Heart right ventricle (tissue), 16 donors: ENCODE results near the gene PPP1R3C. TPM values are rescaled to one million over a fixed set of nuclear protein-coding genes. Genes with fewer than 3 reads are reported as not detected.

Experiments
- ATAC-seq, 8 donors: fragments of 200-7000 bp; cut with Tn5 transposase; one replicate each; pipeline ENCODE4 v1.9.1; 2020; ENCODE audit warnings: mild to moderate bottlenecking in 8 of 8, moderate library complexity in 8 of 8, moderate number of reproducible peaks in 1 of 8
- DNase-seq, 2 donors: peaks; one replicate each; pipeline ENCODE4 v3.0.0-alpha.2; 2020
- H3K27ac ChIP-seq, 10 donors: fragments of 200-600 bp; sonication (generic) in 2 of 10; one replicate each; pipeline versions ENCODE4 v1.5.0 to v1.8.0; 2020 to 2022; ENCODE audit warnings: mild to moderate bottlenecking in 3 of 10
- H3K27me3 ChIP-seq, 7 donors: fragments of 200-600 bp; one replicate each; pipeline ENCODE4 v1.8.0; 2021 to 2022; ENCODE audit warnings: mild to moderate bottlenecking in 2 of 7
- H3K36me3 ChIP-seq, 9 donors: fragments of 200-600 bp; sonication (generic) in 1 of 9; one replicate each; pipeline versions ENCODE4 v1.5.0 to v1.8.0; 2020 to 2022; ENCODE audit warnings: mild to moderate bottlenecking in 2 of 9
- H3K4me1 ChIP-seq, 9 donors: fragments of 200-600 bp; sonication (generic) in 1 of 9; one replicate each; pipeline versions ENCODE4 v1.5.0 to v1.8.0; 2020 to 2022; ENCODE audit warnings: mild to moderate bottlenecking in 4 of 9
- H3K4me3 ChIP-seq, 10 donors: fragments of 200-600 bp; sonication (generic) in 2 of 10; one replicate each; pipeline versions ENCODE4 v1.5.0 to v1.8.0; 2020 to 2022; ENCODE audit warnings: mild to moderate bottlenecking in 7 of 10, moderate library complexity in 2 of 10
- H3K9me3 ChIP-seq, 11 donors: fragments of 200-600 bp in 10 of 11; sonication (generic) in 2 of 11; one replicate each; pipeline versions ENCODE4 v1.5.0 to v1.8.0; 2013 to 2022; ENCODE audit warnings: mild to moderate bottlenecking in 2 of 11, control low read depth in 1 of 11, moderate library complexity in 1 of 11
- WGBS, 2 donors: extraction: QIAGEN DNeasy Blood & Tissue Kit; methylation state at CpG; one replicate each; pipeline ENCODE4 v1.1.7; 2013; ENCODE audit warnings: inconsistent platforms in 1 of 2; 5-methylcytosine and 5-hydroxymethylcytosine counted together
- intact Hi-C, 10 donors: fragments of 100-400 bp; cut with DNase I; formaldehyde crosslinking; loops; one replicate each; pipeline versions ENCODE4 v1.11.1 to v1.14.2; 2022
- polyA plus RNA-seq, 2 donors: library from polyadenylated mRNA; stranded (reverse); fragments of 200-250 nt; gene quantifications; one replicate each; pipeline ENCODE4 v1.2.3, GENCODE V29; 2013
- total RNA-seq, 10 donors: library from RNA; stranded (reverse); fragmentation: NEBNext Ultra II Directional in 3 of 10; extraction: Animal tissue kit (Norgen Biotek cat#: 25700) in 3 of 10; gene quantifications; one replicate each; pipeline versions ENCODE4 v1.2.1 to v1.2.4, GENCODE V29; 2021 to 2023
- TF ChIP-seq, protein P1 (sequence below), 9 donors: fragments of 200-600 bp; sonication (generic) in 2 of 9; IDR thresholded peaks; one replicate each; pipeline versions ENCODE4 v1.5.0 to v1.8.0; 2021 to 2022; ENCODE audit warnings: antibody characterized with exemption in 9 of 9, mild to moderate bottlenecking in 5 of 9, moderate library complexity in 1 of 9
- donor health status: Arrhythmogenic right ventricular cardiomyopathy.
- donor health status: ischemic (EF 13 %, LVEDD 7.1; RV severe dilation, severe dysfunction).
- donor health status: healthy with polysubstance abuse.
- donor health status: DM: no; HTN: yes; CAD: no.
- donor health status: DM: no; HTN: no; CAD: no.
- donor health status: ischemic (EF 25% LVEDD 6.9; RV normal size, moderate dysfunction).
- donor health status: ischemic (EF 25% LVEDD 5.7; RV mildly dilated, moderate dysfunction).
- donor health status: healthy.
- donor health status: DM: yes; HTN: yes; CAD: no.
- donor health status: Ischemic cardiomyopathy.
- donor health status: ischemic (EF 35%, LVEDD 5.7; RV mildly dilated, moderate dysfunction).
- donor health status: nonischemic (EF 11% LVEDD 7.7; RV severe dilation, severe dysfunction).
- donor health status: DM: yes; HTN: yes; CAD: no.
- donor health status: PGD.
- donor health status: ischemic (EF 29% LVEDD 5.4; RV normal size, mild dysfunction).
- donor health status: nonischemic (EF 23%, LVEDD 6.1; RV moderate dilation, normal function).

Gene PPP1R3C
- total and polyA plus RNA-seq, 12 donors, result 27.5 to 315 (median 169) TPM

DNA sequence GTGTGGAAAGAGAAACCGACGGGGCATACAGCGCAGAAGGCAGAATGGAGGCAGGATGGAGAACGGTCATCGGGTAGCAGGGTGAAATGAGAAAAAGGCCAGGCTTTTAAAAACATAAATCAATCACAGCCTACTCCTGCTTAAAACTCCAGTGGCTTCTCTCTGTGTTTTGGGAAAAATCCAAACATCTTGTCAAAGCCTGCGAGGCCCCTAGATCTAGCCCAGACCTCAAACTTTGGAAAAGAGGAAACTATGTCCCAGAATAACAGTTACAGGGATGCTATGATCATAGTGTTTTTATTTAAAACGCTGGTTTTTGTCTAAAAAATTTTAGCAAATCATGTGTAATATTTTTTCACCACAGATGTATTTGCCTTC, 41.1 kb downstream of the PPP1R3C start:
- Histone ChIP-seq H3K27me3 (no peaks in the 10 kb centered on the region), H3K9me3 (no peaks in the 10 kb centered on the region), H3K4me1 (peaks cover 22 to 86% (median 76%) of the 10 kb centered on the region in 9 donors), H3K27ac (peak overlapping the region; percentile 78 to 95 (median 90)), H3K4me3 (peak overlapping the region in 1 of 10 donors; percentile 20), H3K36me3 (no peaks in the 10 kb centered on the region)
- TF ChIP-seq, protein P1, sequence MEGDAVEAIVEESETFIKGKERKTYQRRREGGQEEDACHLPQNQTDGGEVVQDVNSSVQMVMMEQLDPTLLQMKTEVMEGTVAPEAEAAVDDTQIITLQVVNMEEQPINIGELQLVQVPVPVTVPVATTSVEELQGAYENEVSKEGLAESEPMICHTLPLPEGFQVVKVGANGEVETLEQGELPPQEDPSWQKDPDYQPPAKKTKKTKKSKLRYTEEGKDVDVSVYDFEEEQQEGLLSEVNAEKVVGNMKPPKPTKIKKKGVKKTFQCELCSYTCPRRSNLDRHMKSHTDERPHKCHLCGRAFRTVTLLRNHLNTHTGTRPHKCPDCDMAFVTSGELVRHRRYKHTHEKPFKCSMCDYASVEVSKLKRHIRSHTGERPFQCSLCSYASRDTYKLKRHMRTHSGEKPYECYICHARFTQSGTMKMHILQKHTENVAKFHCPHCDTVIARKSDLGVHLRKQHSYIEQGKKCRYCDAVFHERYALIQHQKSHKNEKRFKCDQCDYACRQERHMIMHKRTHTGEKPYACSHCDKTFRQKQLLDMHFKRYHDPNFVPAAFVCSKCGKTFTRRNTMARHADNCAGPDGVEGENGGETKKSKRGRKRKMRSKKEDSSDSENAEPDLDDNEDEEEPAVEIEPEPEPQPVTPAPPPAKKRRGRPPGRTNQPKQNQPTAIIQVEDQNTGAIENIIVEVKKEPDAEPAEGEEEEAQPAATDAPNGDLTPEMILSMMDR (IDR thresholded peaks at IDR 0.05), result no peak
- DNase-seq, result no peak
- WGBS, 2 donors, result 36 to 46% methylated on average over 7 of the region's 7 CpGs
- no peak for ATAC-seq
- intact Hi-C loops, result loop anchor here in 5 of 10 donors (2.0 to 5.0 kb wide), 3 partner anchors 17 to 41 kb away; partner anchors contain the start of gene PPP1R3C (in 2 of the 5)

DNA sequence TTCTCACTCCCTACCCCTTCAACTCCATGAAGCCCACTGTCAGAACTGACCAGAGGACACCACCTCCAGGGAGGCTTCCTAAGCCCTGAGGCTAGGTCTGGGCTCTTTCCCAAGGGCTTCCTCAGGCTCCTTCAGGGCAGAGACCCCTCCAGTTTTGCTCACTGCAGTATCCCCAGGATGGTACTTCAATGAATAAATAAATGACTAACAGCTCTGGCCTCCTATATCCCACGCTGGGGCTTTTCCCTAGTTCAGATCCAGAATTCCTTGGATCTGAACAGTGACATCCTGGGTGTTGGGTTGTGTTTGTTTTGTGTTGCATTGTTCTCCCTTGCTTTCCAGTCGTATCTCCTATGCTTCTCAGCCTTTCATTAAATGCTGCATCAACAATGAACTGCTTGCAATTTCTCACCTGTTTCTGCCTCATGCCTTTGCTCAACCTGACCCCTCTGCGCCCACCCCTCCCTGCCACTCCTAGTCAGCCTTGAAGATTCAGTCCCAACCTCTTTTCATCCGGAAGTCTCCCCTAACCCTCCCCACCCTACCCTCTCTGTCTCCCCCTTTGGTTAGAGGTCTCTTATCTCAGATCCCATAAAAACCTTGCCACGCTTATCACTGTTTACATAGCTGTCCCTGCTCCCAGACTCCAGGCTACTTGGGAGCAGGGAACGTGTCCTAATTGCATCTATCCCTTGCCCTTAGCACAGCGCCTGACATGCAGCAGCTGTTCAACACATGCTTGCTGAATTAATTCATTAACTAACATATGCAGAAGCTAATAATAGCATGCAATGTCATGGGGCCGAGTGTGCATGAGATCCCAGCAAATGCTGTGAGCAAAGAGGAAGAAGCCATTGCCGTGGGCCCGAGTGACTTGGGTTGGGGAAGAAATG, 41.7 kb downstream of the PPP1R3C start:
- Histone ChIP-seq H3K27me3 (no peaks in the 10 kb centered on the region), H3K36me3 (no peaks in the 10 kb centered on the region), H3K9me3 (no peaks in the 10 kb centered on the region), H3K4me3 (peak overlapping the region in 1 of 10 donors; percentile 20), H3K4me1 (peaks cover 22 to 83% (median 71%) of the 10 kb centered on the region in 9 donors), H3K27ac (peak overlapping the region; percentile 78 to 95 (median 90))
- peak; percentile 36 to 75 for DNase-seq
- WGBS, 2 donors, result 24 to 32% methylated on average over 10 of the region's 10 CpGs
- intact Hi-C loops, result loop anchor here in 5 of 10 donors (2.0 to 5.0 kb wide), 3 partner anchors 18 to 41 kb away; partner anchors contain the start of gene PPP1R3C (in 2 of the 5)
- peak; percentile 42 to 69 (median 64) for ATAC-seq
- TF ChIP-seq, protein P1 (IDR thresholded peaks at IDR 0.05), result no peak

DNA sequence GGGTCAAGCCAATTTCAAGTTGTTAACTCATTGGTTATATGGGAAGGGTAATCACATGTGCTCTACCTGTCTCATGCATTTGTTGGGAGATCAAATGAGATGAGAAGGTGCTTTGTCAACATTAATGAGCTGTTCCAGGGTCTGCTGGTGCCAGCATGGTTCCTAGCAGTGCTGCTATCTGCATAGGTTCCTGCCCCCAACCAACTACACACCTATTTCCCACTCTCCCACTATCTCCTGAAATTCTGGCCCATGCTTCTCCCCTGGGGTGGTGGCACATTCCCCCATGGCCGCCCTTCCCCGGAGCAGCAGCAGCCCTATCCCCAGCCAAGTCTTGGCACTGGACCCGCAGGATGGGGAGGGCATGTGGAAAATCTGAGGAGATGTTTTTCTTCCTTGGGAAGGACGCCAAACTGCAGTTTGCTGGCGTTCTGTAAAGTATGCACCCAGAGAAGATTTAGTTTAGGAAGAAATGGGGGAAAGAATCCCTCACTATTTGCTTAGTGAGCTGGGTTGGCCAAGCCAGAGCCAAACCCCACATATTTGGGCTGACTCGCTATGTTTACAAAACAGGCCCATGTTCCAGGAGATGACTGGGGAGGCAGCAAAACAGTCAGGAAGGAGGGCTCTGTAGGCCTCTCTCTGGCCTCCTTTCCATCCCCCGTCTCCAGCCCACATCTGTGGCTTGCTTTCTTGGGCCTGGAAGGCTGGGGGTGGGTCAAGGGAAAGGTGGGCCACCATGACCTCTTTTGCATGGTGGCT, 42.5 kb downstream of the PPP1R3C start:
- peaks cover 22 to 83% (median 71%) of the 10 kb centered on the region in 9 donors for H3K4me1 ChIP-seq
- no peaks in the 10 kb centered on the region for H3K36me3 ChIP-seq
- H3K27ac ChIP-seq, result peak overlapping the region; percentile 78 to 95 (median 90)
- no peak overlapping the region for H3K4me3 ChIP-seq
- H3K9me3 ChIP-seq, result no peaks in the 10 kb centered on the region
- no peaks in the 10 kb centered on the region for H3K27me3 ChIP-seq
- WGBS, 2 donors, result 29 to 33% methylated on average over 7 of the region's 7 CpGs
- DNase-seq (peak; percentile 57 to 58), ATAC-seq (peak; percentile 17 to 46 (median 34))
- intact Hi-C loops, result loop anchor here in 5 of 10 donors (2.0 to 5.0 kb wide), 3 partner anchors 18 to 42 kb away; partner anchors contain the start of gene PPP1R3C (in 2 of the 5)
- TF ChIP-seq, protein P1 (IDR thresholded peaks at IDR 0.05), result no peak

DNA sequence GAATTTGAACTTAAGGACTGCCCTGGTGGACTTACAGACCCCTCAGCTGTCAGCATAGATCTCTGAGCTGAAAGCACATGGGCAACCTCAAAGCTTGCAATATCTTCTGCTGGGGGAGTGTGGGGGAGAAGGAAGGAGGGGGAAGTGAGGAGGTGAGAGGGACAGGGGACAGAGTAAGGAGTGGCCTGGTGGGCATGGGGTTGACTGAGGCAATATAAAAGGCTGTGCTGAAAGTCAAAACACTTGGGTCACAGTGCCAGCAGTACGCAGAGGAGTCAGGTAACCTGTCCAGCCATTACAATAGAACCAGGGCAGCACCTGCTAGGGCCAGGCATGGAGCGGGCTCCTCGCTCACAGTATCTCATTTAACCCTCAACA, 43.2 kb downstream of the PPP1R3C start:
- no peak overlapping the region for H3K4me3 ChIP-seq
- H3K27me3 ChIP-seq, result no peaks in the 10 kb centered on the region
- TF ChIP-seq, protein P1 (IDR thresholded peaks at IDR 0.05), result no peak
- WGBS, 2 donors, result 57 to 79% methylated on average over 3 of the region's 3 CpGs
- peak in 7 of 8 donors; percentile 1 to 51 (median 6) for ATAC-seq
- intact Hi-C loops, result loop anchor here in 6 of 10 donors (2.0 to 5.0 kb wide), 4 partner anchors 19 to 43 kb away; partner anchors contain the start of gene PPP1R3C (in 3 of the 6)
- DNase-seq, result no peak
- peak overlapping the region; percentile 78 to 95 (median 90) for H3K27ac ChIP-seq
- H3K4me1 ChIP-seq, result peaks cover 22 to 80% (median 71%) of the 10 kb centered on the region in 9 donors
- H3K36me3 ChIP-seq, result no peaks in the 10 kb centered on the region
- no peaks in the 10 kb centered on the region for H3K9me3 ChIP-seq
